Keratinocyte (primary cell): ENCODE results near the gene NIPBL. TPM values are rescaled to one million over a fixed set of nuclear protein-coding genes. Genes with fewer than 3 reads are reported as not detected.

Experiments used
- DNase-seq: peaks from one replicate; pipeline ENCODE4 v3.0.0-alpha.2; 2011; ENCODE audit warnings: low read depth, missing footprints, low spot score
- FAIRE-seq: peaks from 2 replicates; lab custom pipeline; 2011; peaks lifted over from hg19 to GRCh38; lab: Jason Lieb, UNC
- H2AFZ ChIP-seq: 2 replicates; pipeline ENCODE4 v1.6.0; 2012; ENCODE audit warnings: low read length, control low read depth, inconsistent platforms; ENCODE audit not compliant: control insufficient read depth
- H3K27ac ChIP-seq: 2 replicates; pipeline ENCODE4 v1.5.1; 2011; ENCODE audit warnings: low read length; ENCODE audit not compliant: control insufficient read depth, insufficient read depth
- H3K27me3 ChIP-seq: 3 replicates; pipeline ENCODE4 v1.6.0; 2011; ENCODE audit warnings: low read length; ENCODE audit not compliant: control insufficient read depth, insufficient read depth; ENCODE audit errors: extremely low read depth
- H3K36me3 ChIP-seq, 2 experiments: 2 replicates in 1 of 2; 3 replicates in 1 of 2; pipeline ENCODE4 v1.5.1; 2011; ENCODE audit warnings: low read length in 2 of 2, mild to moderate bottlenecking in 1 of 2; ENCODE audit not compliant: control insufficient read depth in 2 of 2, insufficient read depth in 2 of 2; ENCODE audit errors: extremely low read depth in 1 of 2
- H3K4me1 ChIP-seq: 3 replicates; pipeline ENCODE4 v1.5.1; 2011; ENCODE audit warnings: low read length; ENCODE audit not compliant: control insufficient read depth, insufficient read depth; ENCODE audit errors: extremely low read depth
- H3K4me2 ChIP-seq: 3 replicates; pipeline ENCODE4 v1.6.0; 2011; ENCODE audit warnings: low read depth, low read length; ENCODE audit not compliant: control insufficient read depth, insufficient read depth; ENCODE audit errors: extremely low read depth
- H3K4me3 ChIP-seq, 3 experiments: fragments of 200-600 bp in 1 of 3; sonication (generic) in 1 of 3; 2 replicates in 2 of 3; 3 replicates in 1 of 3; pipeline ENCODE4 v1.5.1; 2011 to 2016; ENCODE audit warnings: low read length in 3 of 3, mild to moderate bottlenecking in 3 of 3, control low read depth in 2 of 3, inconsistent platforms in 1 of 3, low read depth in 1 of 3, mixed read lengths in 1 of 3, mixed run types in 1 of 3, moderate library complexity in 1 of 3; ENCODE audit not compliant: control insufficient read depth in 2 of 3, insufficient read depth in 2 of 3; ENCODE audit errors: extremely low read depth in 1 of 3
- H3K79me2 ChIP-seq: 2 replicates; pipeline ENCODE4 v1.6.0; 2012; ENCODE audit warnings: low read length; ENCODE audit not compliant: control insufficient read depth, insufficient read depth
- H3K9ac ChIP-seq: 3 replicates; pipeline ENCODE4 v1.6.0; 2011; ENCODE audit warnings: low read length; ENCODE audit not compliant: control insufficient read depth, insufficient read depth; ENCODE audit errors: extremely low read depth
- H3K9me1 ChIP-seq: 3 replicates; pipeline ENCODE4 v1.6.0; 2011; ENCODE audit warnings: low read length; ENCODE audit not compliant: control insufficient read depth, insufficient read depth; ENCODE audit errors: extremely low read depth
- H3K9me3 ChIP-seq: 2 replicates; pipeline ENCODE4 v1.5.1; 2012; ENCODE audit warnings: low read depth, low read length; ENCODE audit not compliant: control insufficient read depth
- H4K20me1 ChIP-seq: 3 replicates; pipeline ENCODE4 v1.6.0; 2011; ENCODE audit warnings: low read length; ENCODE audit not compliant: control insufficient read depth, insufficient read depth; ENCODE audit errors: extremely low read depth
- CTCF ChIP-seq, 3 experiments: IDR thresholded peaks in 1 of 3; conservative IDR thresholded peaks in 1 of 3; optimal IDR thresholded peaks in 1 of 3; 2 replicates in 2 of 3; 3 replicates in 1 of 3; pipeline versions ENCODE3 to v1.5.1; 2011; ENCODE audit warnings: low read length in 3 of 3, mild to moderate bottlenecking in 3 of 3, moderate library complexity in 2 of 3, control low read depth in 1 of 3, inconsistent platforms in 1 of 3; ENCODE audit not compliant: insufficient read depth in 2 of 3; ENCODE audit errors: extremely low read depth in 1 of 3
- EZH2 ChIP-seq: IDR thresholded peaks from one replicate; pipeline ENCODE4 v1.6.1; 2012; ENCODE audit warnings: inconsistent platforms, mild to moderate bottlenecking, low read length, moderate library complexity
- dilution Hi-C: fragments of 300-500 bp; cut with MboI; formaldehyde crosslinking; loops from one replicate; pipeline ENCODE4 v1.7.0; 2020; ENCODE audit warnings: low sequenced_read_pairs; ENCODE audit not compliant: extremely low pct_ligation_motif_present
- polyA plus RNA-seq, 5 experiments: library from polyadenylated mRNA; depleted of rRNA in 3 of 5; stranded (reverse) in 3 of 5; stranded (forward) in 1 of 5; unstranded in 1 of 5; fragments of >200 nt; gene quantifications; 1 replicate in 1 of 5; 2 replicates in 3 of 5; 3 replicates in 1 of 5; pipeline versions ENCODE4 v1.2.1 to v1.2.3, GENCODE V29; 2011 to 2012; ENCODE audit warnings: missing spikeins in 2 of 5, low read depth in 1 of 5, low replicate concordance in 1 of 5

Gene NIPBL
- polyA plus RNA-seq, 1 donor (not counting 4 experiments of a cell fraction or from before 2014, with no cell fraction given), result 23.4 TPM

GRCh38 chr5:37056762-37057161 lies 180.2 kb downstream of the NIPBL start:
- Histone ChIP-seq H3K9ac (no peak overlapping the region), H4K20me1 (no peaks in the 10 kb centered on the region), H3K79me2 (no peaks in the 10 kb centered on the region), H3K36me3 (peaks cover 7 to 8% of the 10 kb centered on the region in 2 experiments), H2AFZ (no peak overlapping the region), H3K27ac (no peak overlapping the region), H3K9me1 (no peaks in the 10 kb centered on the region), H3K27me3 (no peaks in the 10 kb centered on the region), H3K4me2 (no peak overlapping the region), H3K4me3 (no peak overlapping the region), H3K4me1 (no peaks in the 10 kb centered on the region), H3K9me3 (no peaks in the 10 kb centered on the region)
- dilution Hi-C loops, result no loop called here
- DNase-seq (no peak), FAIRE-seq (no peak)
- no peak for TF ChIP-seq EZH2
- TF ChIP-seq CTCF (optimal IDR thresholded peaks at IDR 0.05 in 1 of 3, IDR thresholded peaks at IDR 0.05 in 1 of 3, conservative IDR thresholded peaks at IDR 0.05 in 1 of 3; ENCODE audit: extremely low read depth in 1 of 3, insufficient read depth in 2 of 3, low read length in 3 of 3), result no peak

- Histone ChIP-seq H3K4me3 (no peak overlapping the region), H4K20me1 (no peaks in the 10 kb centered on the region), H3K9ac (no peak overlapping the region), H3K4me1 (no peaks in the 10 kb centered on the region), H3K4me2 (no peak overlapping the region), H3K36me3 (peaks cover 8 to 16% of the 10 kb centered on the region in 2 experiments), H3K9me3 (no peaks in the 10 kb centered on the region), H2AFZ (no peak overlapping the region), H3K27me3 (no peaks in the 10 kb centered on the region), H3K27ac (no peak overlapping the region), H3K9me1 (no peaks in the 10 kb centered on the region), H3K79me2 (no peaks in the 10 kb centered on the region)
- no peak for FAIRE-seq
- dilution Hi-C loops, result no loop called here
- TF ChIP-seq CTCF (optimal IDR thresholded peaks at IDR 0.05 in 1 of 3, IDR thresholded peaks at IDR 0.05 in 1 of 3, conservative IDR thresholded peaks at IDR 0.05 in 1 of 3; ENCODE audit: extremely low read depth in 1 of 3, insufficient read depth in 2 of 3, low read length in 3 of 3) (no peak), EZH2 (no peak)
- DNase-seq, result no peak
These were observed 183.5 kb downstream of the NIPBL start for GRCh38 chr5:37060030-37060429.
